ENCODE results near the gene MSH5. TPM values are rescaled to one million over a fixed set of nuclear protein-coding genes. Genes with fewer than 3 reads are reported as not detected.

MSH5 gene
- total RNA-seq, 1 donor from 2014 or later, result 8.9 TPM

GRCh38 chr6:31713991-31714684, 25.7 kb upstream of the MSH5 start:
- H3K27me3 ChIP-seq (ENCODE audit: control insufficient read depth, insufficient read depth, low read length), result peaks cover 7% of the 10 kb centered on the region
- TF ChIP-seq CTCF (IDR thresholded peaks at IDR 0.05; ENCODE audit: insufficient read depth, low read length, poor library complexity, severe bottlenecking), result no peak
- H3K4me3 ChIP-seq (ENCODE audit: low read depth, low read length), result no peak overlapping the region
- H3K36me3 ChIP-seq (ENCODE audit: control insufficient read depth, insufficient read depth, low read length), result no peaks in the 10 kb centered on the region
- DNase-seq (ENCODE audit: low read depth), result no peak

- Histone ChIP-seq H3K36me3 (ENCODE audit: control insufficient read depth, insufficient read depth, low read length) (no peaks in the 10 kb centered on the region), H3K27me3 (ENCODE audit: control insufficient read depth, insufficient read depth, low read length) (peaks cover 7% of the 10 kb centered on the region), H3K4me3 (ENCODE audit: low read depth, low read length) (no peak within 1 kb of the TSS)
- no peak for TF ChIP-seq CTCF (IDR thresholded peaks at IDR 0.05; ENCODE audit: insufficient read depth, low read length, poor library complexity, severe bottlenecking)
- no peak for DNase-seq (ENCODE audit: low read depth)
Measured at GRCh38 chr6:31715022-31715958, 24.5 kb upstream of the MSH5 start, which contains the start of gene LY6G6D. Gene LY6G6D (plus strand): TSS chr6:31715348. CDS start chr6:31715356, 8 bp downstream.

- TF ChIP-seq CTCF (IDR thresholded peaks at IDR 0.05; ENCODE audit: insufficient read depth, low read length, poor library complexity, severe bottlenecking), result peak; percentile 16
- Histone ChIP-seq H3K27me3 (ENCODE audit: control insufficient read depth, insufficient read depth, low read length) (peaks cover 5% of the 10 kb centered on the region), H3K4me3 (ENCODE audit: low read depth, low read length) (no peak overlapping the region), H3K36me3 (ENCODE audit: control insufficient read depth, insufficient read depth, low read length) (no peaks in the 10 kb centered on the region)
- DNase-seq (ENCODE audit: low read depth), result no peak
Measured at GRCh38 chr6:31717499-31718222, 22.1 kb upstream of the MSH5 start.

- DNase-seq (ENCODE audit: low read depth), result no peak
- H3K4me3 ChIP-seq (ENCODE audit: low read depth, low read length), result no peak overlapping the region
- H3K27me3 ChIP-seq (ENCODE audit: control insufficient read depth, insufficient read depth, low read length), result peaks cover 5% of the 10 kb centered on the region
- H3K36me3 ChIP-seq (ENCODE audit: control insufficient read depth, insufficient read depth, low read length), result no peaks in the 10 kb centered on the region
- TF ChIP-seq CTCF (IDR thresholded peaks at IDR 0.05; ENCODE audit: insufficient read depth, low read length, poor library complexity, severe bottlenecking), result no peak
Measured at GRCh38 chr6:31718265-31718664, 21.5 kb upstream of the MSH5 start.

- DNase-seq (ENCODE audit: low read depth), result no peak
- Histone ChIP-seq H3K4me3 (ENCODE audit: low read depth, low read length) (no peak overlapping the region), H3K27me3 (ENCODE audit: control insufficient read depth, insufficient read depth, low read length) (peaks cover 1% of the 10 kb centered on the region), H3K36me3 (ENCODE audit: control insufficient read depth, insufficient read depth, low read length) (no peaks in the 10 kb centered on the region)
- no peak for TF ChIP-seq CTCF (IDR thresholded peaks at IDR 0.05; ENCODE audit: insufficient read depth, low read length, poor library complexity, severe bottlenecking)
Measured at GRCh38 chr6:31719001-31719400, 20.8 kb upstream of the MSH5 start.
